ENCODE results near the gene TNFRSF1A.

Gene TNFRSF1A

GRCh38 chr12:6374028-6374785 lies 32.3 kb upstream of the TNFRSF1A start:
- peak in 2 of 3 experiments; percentile 22 to 60 for DNase-seq

DNA sequence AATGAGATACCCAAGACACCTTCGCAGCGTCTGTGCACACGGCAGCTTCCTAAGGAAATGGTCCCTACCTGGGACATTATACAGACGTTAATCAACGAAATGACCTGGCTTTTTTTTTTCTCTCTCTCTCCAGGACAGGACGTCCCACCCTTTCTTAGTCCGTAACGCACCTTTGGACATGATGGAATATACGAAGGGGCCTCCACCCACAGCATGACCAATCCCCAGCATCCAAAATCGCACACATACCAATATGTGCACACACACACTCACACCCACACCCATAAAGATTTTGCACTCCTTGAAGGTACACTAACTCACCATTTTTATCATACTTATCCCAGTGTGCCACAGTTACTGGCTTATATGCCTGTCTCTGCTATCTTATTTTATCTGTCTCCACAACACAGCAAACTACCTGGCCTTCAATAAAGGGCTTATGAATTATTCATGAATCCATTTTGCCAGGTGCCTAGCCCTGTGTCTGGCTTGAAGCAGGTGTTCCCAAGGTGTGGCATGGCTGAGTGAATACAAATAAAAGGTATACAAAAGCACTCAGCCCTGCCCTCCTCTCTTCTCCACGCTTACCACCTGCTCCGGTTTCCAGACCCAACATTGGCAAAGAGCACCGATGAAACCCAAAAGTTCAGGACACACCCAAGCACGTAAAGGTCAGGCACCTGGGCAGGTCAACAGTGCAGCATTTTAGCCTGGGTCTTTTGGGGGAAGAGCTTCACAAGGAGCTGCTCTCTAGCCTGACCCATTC lies 31.3 kb upstream of the TNFRSF1A start:
- DNase-seq: peak; percentile 87 to 96 (median 95)

GRCh38 chr12:6372403-6373003 lies 30.6 kb upstream of the TNFRSF1A start:
- DNase-seq: peak; percentile 68 to 88 (median 84)

DNA sequence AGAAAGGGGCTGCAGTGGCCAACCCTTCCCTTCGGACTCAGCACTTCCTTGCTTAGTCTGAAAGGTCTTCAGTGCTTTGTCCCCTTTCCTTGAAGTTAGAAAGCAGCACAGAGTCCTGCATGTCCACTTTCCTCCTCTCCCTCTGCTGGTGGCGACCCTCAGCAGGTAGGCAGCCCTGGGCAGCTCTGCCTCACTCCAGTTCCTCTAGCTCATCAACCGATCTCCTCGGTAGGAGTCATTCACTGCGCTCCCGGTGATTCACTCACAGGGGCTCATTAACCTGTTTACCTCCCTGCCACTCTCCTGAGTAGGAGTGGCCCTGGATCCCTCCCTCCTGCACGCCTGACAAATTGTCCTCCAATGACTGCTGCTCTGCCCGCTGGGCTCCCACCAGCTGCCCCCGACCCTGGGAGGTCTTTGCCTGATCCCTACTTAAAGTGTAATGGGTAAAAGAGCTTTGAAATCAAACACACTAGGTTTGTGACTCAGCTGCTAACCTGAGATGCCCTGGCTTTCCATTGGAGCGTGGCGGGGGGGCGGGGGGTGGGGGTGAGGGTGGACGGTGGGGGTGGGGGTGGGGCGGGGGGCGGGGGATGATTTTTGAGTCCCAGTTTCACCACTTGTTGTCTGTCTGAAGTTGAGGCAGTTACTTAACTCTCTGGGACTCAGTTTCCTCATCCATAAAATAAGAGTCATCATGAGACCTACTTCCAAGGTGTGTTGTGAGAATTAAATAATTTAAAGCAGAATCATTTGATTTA lies 29.3 kb upstream of the TNFRSF1A start:
- DNase-seq: peak; percentile 83 to 99 (median 97)

- DNase-seq: no peak
Observed at GRCh38 chr12:6370576-6370935, 28.7 kb upstream of the TNFRSF1A start.

- DNase-seq: no peak
Observed at GRCh38 chr12:6369916-6370575, 28.2 kb upstream of the TNFRSF1A start.

- DNase-seq: peak in 2 of 3 experiments; percentile 52 to 63
Observed at GRCh38 chr12:6368906-6369525, 27.1 kb upstream of the TNFRSF1A start.

- no peak for DNase-seq
Observed at GRCh38 chr12:6367969-6368892, 26.4 kb upstream of the TNFRSF1A start.

GRCh38 chr12:6367065-6367968 lies 25.4 kb upstream of the TNFRSF1A start:
- DNase-seq: no peak

GRCh38 chr12:6364044-6364374 lies 22.1 kb upstream of the TNFRSF1A start:
- DNase-seq: no peak

GRCh38 chr12:6363330-6364043 lies 21.6 kb upstream of the TNFRSF1A start:
- peak in 1 of 3 experiments; percentile 18 for DNase-seq

GRCh38 chr12:6363010-6363329 lies 21.1 kb upstream of the TNFRSF1A start:
- DNase-seq: no peak

- DNase-seq: no peak
Observed at GRCh38 chr12:6362403-6362802, 20.5 kb upstream of the TNFRSF1A start.

- no peak for DNase-seq
Observed at GRCh38 chr12:6361834-6362233, 20.0 kb upstream of the TNFRSF1A start.

GRCh38 chr12:6360578-6361490 lies 19.0 kb upstream of the TNFRSF1A start:
- DNase-seq: peak in 1 of 3 experiments; percentile 64

- DNase-seq: no peak
Observed at GRCh38 chr12:6360080-6360571, 18.2 kb upstream of the TNFRSF1A start.

GRCh38 chr12:6358881-6359280 lies 17.0 kb upstream of the TNFRSF1A start:
- DNase-seq: no peak

DNA sequence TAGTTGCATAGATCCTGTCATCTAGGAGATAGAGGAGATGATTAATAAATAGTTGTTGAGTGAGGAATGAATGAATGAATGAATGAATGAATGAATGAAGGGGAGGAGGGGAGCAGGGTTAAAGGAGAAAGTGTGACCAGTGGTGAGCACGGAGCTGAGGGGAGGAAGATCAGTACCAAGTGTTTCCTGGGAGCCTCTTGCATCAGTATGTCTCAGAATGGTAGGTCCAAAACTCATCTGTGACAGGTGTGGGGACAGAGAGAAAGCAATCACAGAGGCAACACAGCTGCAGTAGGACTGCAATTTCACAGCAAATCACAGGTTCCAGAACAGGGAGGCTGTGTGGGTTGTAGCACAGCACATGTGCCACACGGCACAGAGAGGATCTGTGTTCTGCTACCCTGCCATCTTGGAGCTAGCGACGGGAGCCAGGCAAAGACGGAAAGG lies 14.5 kb upstream of the TNFRSF1A start:
- no peak for DNase-seq

All from NCI-H1417 (cell line).